ENCODE results near the gene CLIP3.
"Not testable (repeated sequence)": the region's sequence is repeated elsewhere in the genome, so short reads cannot be mapped to it uniquely, and the experiment has no call there.

CLIP3 gene

DNA sequence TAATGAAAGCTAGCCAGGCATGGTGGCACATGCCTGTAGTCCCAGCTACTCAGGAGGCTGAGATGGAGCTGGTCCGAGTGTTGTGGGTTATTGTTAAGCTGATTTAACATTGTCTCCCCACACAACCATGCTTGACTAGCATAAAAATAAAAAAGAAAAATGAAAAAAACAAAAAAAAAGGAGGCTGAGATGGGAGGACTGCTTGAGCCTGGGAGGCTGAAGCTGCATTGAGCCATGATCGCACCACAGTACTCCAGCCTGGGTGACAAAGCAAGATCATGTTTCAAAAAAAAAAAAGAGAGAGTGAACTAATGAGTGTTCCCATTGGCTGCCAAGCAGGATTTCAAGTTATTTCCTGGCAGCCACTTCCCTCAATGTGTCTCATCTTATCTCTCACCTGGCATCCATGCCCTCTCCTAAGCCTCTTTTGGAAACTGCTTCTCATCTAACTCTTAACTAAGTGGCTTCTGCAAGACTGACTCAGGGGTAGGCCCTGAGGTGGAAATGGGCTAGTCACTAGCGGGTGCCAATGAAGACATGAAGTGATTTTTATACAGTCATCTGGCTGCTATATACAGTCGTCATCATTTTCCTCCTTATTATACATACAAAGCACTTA, 16.5 kb upstream of the CLIP3 start:
- no peak for DNase-seq (ENCODE audit: low read depth)

DNA sequence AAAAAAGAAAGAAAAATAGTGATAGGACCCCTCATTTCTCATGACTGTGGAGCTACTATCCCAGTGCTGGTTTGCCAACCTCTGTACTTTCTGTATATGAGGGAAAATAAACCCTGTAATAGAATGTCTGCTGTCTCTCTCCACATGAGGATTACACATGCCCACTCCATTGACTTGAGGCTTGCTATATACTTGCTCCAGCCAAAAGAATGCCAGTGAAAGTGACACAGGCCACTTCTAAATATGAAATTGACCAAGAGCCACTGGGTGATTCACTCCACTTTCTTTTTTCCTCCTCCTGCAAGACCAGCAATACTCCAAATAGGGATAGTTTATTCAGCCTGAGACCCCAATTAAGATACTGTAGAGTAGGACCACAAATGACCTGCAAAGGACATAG, 15.2 kb upstream of the CLIP3 start:
- DNase-seq (ENCODE audit: low read depth), result no peak

DNA sequence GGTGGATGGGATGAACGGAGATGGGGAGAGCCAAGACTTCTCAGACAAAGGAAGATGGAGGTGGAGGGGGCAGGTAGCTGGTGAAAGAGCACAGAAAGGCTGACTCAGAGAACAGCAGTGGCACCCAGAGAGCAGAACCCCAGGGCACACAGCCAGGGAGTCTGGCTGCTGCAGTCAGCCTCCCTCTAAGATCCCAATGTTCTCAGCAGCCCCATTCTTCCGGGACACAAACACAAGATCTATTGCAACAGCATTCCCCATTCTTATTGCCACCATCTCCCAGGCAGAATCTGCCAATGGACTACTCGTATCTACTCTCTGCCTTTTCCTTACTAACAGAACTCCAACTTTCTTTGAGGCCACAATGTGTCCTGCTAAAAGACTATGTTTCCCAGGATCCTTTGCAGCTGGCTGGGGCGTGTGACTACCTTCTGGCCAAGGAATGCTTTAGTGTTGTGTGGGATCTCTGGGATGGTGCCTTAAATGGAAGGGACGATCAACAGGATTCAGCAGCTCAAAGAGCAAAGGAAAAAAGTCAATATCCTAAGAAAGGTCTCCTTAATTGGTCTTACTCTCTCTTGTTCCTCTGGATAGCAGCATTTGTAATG, 13.9 kb upstream of the CLIP3 start:
- DNase-seq (ENCODE audit: low read depth), result no peak

DNA sequence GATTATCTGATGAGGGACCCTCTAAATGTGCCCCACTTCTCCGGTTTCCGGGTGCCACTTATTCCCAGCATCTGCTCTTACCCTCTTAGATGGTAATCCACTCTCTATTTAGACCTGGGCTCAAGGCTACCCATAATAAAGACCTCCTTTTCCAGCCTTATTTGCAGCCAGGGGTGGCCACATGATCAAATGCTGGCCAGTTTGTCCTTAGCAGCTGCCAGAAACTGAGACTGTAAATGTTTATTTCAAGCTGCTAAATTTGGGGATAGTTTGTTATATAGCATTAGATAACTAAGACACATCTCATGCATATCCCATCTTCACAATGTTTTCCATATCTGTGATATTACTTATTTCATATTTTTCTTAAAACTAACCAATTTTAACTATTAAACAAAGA, 11.3 kb upstream of the CLIP3 start:
- no peak for DNase-seq (ENCODE audit: low read depth)

DNA sequence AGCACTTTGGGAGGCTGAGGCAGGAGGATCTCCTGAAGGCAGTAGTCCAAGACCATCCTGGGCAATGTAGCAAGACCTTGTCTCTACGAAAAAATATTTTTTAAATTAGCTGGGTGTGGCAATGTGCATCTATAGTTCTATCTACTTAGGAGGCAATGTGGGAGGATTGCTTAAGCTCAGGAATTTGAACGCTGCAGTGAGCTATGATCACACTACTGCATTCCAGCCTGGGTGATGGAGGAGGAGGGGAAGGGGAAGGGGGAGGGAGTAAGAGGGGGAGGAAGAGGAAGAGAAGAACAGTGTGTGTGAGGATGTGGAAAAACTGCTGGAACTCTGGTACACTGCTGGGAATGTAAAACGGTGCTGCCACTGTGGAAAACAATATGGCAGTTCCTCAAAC, 9.2 kb upstream of the CLIP3 start:
- peak; percentile 54 for DNase-seq (ENCODE audit: low read depth)

DNA sequence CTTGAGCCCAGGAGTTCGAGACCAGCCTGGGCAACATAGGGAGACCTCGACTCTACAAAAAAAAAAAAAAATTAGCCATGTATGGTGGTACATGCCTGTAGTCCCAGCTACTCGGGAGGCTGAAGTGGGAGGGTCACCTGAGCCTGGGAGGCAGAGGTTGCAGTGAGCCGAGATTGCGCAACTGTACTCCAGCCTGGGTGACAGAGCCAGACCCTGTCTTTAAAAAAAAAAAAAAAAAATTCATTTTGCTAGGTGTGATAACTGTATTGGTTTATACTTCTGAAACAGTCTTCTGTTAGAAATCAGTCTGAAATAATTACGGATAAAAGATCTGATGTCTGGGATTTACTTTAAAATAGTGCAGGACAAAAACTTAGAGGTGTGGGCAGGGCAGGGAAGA, 8.4 kb upstream of the CLIP3 start:
- not testable (repeated sequence) for DNase-seq (ENCODE audit: low read depth)

DNA sequence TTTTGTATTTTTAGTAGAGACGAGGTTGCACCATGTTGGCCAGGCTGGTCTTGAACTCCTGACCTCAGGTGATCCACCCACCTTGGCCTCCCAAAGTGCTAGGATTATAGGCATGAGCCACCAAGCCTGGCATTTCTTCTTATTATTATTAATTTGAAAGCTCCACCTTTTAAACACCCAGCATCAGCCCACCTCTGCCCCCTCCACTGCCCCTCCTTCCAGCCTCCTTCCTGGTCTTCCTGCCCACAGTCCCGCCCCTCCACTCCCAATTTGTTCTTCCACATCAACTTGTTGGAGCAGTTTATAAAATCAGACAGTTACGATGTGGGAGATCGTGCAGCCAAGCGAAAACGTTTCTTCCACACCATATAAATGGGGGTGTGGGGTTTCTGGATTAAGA, 7.8 kb upstream of the CLIP3 start:
- no peak for DNase-seq (ENCODE audit: low read depth)

DNA sequence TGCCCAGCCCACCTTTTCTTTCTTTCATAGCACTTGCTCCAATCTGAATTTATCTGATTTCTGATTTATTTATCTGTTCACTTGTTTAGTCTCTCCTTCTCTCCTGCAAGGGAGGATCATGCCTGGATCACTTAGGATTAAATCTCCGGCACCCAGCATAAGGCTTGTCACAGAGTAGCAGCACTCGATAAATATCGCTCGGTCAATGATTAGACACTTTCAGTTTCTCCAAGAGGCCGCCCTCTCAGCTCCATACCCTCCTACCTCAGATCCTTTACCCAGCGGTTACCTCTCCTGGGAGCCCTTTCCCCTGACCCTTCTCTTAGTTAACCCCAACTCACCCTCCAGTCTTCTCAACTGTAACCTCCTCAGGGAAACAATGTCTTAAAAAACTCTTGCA, 1.4 kb downstream of the CLIP3 start:
- DNase-seq (ENCODE audit: low read depth), result no peak

DNA sequence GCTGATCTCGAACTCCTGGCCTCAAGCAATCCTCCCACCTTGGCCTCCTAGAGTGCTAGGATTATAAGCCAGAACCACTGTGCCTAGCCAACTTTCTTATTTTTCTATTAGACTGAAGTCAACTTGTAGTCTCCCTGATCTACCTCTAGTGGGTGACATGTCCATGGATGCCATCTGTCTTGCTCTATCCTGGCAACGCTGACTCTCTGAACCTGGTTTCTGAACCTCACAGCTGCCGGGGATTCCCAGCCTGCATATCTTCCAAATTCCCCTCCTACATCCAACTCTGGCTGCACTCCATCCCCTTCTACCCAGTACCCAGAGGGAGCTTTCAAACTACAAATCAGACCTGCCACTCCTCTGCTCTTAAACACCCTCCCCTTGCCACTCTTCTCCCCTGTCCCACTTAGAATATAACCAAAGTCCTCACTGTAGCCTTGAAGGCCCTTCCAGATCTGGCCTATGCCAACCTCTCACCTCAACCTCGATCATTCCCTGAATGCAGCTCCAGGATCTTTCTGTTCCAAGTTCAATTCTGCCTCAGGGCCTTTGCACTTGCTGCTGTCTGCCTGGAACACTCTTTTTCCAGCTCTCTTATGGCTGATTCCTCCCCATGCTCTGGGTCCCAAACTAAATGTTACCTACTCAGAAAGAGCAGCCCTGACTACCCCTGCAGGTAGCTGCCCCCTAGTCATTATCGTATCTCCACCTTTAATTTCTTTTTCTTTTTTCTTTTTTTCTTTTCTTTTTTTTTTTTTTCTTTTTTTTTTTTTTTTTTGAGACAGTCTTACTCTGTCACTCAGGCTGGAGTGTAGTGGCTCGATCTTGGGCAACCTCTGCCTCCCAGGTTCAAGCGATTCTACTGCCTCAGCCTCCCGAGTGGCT, 2.2 kb downstream of the CLIP3 start:
- DNase-seq (ENCODE audit: low read depth), result peak; percentile 30

DNA sequence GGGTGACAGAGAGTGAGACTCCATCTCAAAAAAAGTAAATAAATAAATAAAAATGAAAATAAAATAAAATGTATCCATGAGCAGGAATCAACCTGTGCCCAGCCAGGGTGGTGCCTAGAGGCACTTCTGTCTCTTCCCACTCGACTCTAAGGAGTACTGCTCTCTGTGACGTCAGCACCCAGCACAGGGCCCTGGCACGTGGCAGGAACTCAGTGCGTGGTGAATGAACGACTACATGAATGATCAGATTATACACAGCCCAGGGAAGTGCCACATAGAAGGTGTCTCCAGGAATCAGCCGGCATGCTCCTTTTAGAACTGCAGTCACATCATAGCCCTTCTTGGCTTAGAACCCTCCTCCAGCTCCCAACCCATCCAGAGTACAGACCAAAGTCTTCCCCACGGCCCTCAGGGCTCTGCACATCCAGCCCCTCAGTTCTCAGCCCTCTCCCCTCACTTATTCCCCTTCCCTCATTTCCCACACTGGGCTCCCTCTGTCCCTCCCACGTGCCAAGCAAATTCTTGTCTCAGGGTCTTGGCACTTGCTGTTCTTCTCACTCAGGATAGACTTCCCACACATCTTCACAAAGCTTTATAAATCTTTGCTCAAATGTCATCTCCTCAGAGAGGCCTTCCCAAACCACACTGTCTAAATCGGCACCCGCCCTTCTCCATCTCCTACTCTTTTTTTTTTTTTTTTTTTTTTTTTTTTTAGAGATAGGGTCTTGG, 4.2 kb downstream of the CLIP3 start:
- DNase-seq (ENCODE audit: low read depth), result no peak

DNA sequence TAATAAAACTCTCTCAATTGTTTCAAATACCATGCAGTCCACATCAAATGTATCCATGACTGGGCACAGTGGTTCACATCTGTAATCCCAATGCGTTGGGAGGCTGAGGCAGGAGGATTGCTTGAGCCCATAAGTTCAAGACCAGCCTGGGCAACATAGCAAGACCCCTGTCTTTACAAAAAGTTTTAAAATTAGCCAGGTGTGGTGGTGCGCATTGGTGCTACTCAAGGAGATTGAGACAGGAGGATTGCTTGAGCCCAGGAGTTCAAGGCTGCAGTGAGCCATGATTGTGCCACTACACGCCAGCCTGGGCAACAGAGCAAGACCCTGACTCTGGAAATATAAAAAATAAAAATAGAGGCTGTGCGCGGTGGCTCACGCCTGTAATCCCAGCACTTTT, 5.0 kb downstream of the CLIP3 start:
- no peak for DNase-seq (ENCODE audit: low read depth)

DNA sequence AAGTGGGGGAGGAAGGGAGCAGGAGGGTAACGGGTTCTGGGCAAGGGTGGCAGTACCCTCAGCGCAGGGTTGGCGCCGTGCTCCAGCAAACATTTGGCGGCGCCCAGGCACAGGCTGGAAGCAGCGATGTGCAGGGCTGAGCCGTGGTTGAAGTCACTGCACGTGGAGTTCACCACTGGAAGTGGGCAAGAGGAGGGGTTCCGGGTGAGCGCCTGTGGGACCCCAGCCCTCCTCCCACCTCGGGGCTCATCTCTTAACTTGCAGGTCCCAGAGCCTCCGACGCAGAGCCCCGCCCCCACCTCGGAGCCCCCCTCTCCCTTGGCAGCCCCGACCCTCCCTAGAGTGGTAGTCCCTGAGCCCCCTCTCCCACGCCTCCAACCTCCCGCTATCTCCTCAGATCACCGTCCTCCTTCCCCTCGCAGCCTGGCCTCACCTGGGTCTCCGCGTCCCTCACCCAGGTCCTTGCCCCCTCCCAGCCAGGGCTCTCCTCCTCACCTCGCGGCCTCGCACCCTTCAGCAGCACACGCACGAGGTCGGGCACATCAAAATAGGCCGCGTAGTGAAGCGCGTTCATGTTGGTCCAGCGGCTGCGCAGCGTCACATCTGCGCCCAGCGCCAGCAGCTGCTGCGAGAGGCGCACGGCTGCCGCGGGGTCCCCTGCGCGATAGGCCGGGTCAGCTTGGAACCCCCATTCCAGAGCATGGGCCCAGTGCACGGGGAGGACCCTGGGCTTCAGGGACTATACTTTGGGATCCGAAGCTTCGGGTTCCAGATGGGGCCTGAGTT, 6.4 kb downstream of the CLIP3 start:
- no peak for DNase-seq (ENCODE audit: low read depth)

DNA sequence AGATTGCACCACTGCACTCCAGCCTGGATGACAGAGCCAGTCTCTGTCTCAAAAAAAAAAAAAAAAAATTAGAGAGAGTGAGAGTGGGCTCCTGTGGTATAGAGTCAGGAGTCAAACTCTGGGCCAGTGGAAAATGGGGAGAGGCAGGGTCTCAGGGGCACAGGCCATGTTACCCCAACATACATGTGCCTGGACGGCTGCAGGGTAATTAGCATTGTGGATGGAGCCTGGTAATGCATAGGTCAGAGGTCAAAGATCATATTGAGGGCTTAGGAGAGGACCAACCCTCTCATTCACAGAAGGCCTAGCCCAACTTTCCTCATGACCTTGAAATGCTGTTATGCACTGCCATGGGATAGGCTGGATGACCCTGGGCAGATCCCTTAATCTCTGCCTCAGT, 7.1 kb downstream of the CLIP3 start:
- DNase-seq (ENCODE audit: low read depth), result no peak

DNA sequence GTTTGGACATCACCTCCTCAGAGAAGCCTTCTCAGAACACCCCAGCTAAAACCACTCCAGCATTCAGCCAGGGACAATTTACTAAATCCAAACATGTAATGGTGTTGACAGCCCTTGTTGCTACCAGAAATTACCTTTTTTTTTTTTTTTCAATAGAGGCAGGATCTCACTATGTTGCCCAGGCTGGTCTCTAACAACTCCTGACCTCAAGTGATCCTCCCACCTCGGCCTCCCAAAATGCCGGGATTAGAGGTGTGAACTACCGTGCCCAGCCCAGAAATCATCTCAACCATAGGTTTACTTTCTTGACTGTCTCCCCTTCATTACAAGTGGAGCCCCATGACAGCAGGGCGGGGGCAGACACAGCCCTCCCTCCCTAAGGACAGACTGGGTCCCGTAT, 9.2 kb downstream of the CLIP3 start:
- no peak for DNase-seq (ENCODE audit: low read depth)

DNA sequence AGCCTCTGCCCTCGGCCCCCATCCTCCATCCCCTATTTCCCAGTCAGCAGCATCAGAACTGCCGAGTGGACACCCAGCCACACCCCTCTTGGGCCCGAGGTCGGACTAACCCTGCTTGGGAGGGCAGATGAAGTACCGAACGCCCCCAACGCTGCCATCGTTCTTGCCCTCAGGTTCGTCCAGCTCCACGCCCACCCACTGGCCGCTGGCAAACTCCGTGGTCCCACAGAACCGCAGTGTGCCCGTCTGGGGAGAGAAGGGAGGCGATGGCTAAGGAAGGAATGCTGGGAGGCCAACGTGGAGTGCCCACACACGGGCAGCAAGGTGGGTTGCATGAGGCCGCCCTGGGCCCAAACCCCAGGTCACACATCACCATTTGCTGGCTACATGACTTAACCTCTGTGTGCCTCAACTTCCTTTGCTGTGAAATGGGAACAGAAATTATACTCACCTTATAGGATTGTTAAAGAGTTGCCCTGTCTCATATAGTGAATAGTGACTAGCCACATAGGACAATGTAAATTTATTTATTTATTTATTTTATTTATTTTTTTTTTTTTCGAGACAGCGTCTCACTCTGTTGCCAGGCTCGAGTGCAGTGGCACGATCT, 13.5 kb downstream of the CLIP3 start:
- DNase-seq (ENCODE audit: low read depth), result no peak

DNA sequence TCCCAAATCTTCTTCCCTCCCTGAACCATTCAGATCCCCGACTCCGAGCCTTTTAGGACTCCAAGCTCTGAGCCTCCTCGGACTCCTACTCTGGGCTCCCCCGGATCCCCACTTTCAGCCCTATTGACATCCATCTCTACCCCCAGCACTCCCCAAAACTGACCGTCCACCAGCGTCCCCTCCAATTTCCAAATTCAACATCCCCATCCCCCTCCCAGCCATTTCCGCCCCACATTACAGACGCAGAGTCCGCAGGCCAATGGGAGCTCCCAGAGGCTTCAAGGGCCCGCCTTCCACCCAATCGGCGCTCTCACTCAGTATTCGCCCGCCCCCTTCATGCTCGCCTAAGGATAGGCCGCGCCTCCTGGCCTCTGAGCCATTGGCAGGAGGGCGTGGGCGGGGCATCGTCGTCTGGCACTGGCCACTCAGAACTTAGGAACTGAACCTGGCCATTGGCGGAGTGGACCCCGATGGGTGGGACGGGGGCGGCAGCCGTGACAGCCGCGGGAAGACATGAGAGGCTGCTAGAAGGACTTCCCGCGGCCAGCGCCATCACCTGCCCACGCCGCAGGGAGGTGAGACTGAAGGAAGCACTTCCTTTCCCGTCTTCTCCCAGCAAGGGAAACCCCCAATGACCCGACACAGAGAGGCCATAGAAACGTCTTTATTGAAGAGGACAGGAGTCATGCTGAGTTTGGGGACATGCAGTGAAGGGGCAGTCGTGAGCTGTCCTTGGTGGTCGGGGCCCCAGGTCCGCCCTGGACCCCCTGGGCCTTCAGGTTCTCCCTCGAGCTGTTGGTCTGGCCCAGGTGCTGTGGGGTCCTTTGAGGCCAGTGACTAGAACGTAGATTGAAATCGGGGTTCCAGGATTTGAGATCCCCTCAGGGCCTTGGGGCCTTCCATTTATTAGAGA, 18.4 kb downstream of the CLIP3 start, which contains the start of gene ALKBH6:
TSS of gene ALKBH6 (minus strand) at position 202 of the 913 bp plus-strand sequence. CDS start 816 bp downstream, outside the sequence.
- DNase-seq (ENCODE audit: low read depth), result peak; percentile 99

DNA sequence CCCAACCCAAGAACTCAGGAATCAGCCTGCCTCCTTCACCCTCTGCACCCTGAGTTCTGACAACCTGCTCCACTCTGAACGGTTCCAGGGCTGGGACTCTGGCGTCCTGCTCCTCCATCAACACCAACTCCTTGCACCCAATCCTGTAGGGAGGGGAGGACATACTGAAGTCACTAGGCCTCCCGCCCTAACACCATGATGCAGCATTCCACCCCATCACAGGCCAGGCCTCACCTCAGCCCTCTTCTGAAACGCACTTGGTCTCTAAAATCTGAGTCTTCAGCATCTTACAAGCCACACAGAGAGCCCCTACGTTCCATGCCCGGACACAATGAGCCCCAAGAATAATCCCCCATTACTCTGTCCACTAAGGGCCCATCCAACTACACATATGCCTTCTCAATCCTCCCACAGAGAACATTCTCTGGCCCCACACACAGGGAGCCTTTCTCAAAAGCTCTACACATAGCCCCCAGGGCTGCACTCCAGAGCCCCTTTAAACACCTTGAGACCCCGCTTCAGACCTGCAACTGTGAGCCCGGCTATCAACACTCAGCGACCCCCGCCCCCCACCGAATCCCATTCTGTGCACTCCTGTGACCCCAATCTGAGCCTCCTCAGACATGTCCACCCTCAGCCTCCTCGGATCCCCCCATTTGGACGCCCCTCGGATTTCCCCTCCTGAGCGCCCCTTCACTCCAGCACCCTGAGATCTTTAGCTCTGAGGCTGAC, 19.2 kb downstream of the CLIP3 start:
- DNase-seq (ENCODE audit: low read depth), result no peak

DNA sequence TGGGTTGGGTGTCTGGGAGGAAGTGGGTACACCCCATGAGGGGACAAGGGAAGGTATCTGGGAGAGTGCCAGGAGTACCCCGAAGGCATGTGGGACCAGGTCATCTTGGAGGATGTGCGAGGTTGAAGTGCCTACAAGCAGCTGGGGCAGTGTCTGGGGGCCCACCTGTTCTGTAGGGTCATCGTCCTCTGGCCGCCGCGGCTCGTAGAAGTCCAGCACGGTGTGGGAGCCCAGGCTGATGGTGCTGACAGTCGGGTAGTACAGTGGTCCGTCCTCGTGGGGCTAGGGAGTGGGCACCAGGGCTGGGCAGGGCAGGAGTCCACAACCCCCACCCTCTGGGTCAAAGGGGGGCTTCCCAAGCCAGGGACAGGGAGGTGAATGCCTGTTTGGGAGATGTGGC, 22.3 kb downstream of the CLIP3 start:
- DNase-seq (ENCODE audit: low read depth), result no peak

DNA sequence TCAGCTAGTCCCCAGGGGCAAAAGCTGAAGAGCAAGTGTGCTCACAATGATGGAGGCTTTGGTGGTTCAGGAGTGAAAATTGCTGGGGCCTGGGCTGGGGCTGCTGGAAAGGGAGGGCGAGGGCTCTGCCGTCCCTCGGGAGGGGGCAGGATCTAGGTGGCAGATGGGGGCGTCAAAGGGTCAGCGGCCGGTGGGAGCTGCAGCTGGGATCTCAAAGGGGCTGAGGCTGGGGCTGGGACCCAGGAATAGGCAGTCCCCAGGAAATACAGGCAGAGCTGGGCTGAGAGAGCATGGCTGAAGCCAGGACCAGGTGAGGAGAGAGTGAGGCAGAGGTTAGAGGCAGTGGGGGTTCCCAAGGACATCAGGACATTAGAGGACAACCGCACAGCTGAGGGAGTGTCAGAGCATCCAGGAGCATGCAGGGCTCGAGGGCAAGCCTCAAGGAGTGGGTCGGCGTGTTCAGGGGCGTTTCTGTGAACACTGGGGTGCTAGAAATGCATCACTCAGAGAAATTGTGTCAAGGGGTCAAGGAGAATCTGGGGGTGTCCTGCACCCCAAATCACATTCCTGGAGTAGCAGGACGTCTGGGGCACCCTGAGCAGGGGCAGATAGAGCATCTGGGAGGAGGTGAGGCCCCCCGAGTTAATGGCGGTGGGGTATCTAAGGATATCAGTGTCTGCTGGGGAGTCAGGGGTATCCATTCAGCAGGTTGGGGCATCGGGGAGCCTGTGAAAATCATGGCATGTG, 22.9 kb downstream of the CLIP3 start:
- no peak for DNase-seq (ENCODE audit: low read depth)
